Measurements from ENCODE around the gene CPAMD8.

GRCh38 chr19:17020823-17021222, 5.8 kb downstream of the CPAMD8 start:
- TF ChIP-seq EZH2phosphoT487 (IDR thresholded peaks at IDR 0.05; ENCODE audit: borderline replicate concordance, low read length) (no peak), CTCF (conservative IDR thresholded peaks at IDR 0.05; ENCODE audit: low read depth, low read length) (no peak), EZH2 (IDR thresholded peaks at IDR 0.05; ENCODE audit: low read length, unreplicated experiment) (no peak)

Data from PC-3 (cell line).